Measurements from ENCODE around the gene MINDY4.

Gene MINDY4

GRCh38 chr7:30934732-30935568 is 163.7 kb downstream of the MINDY4 start:
- DNase-seq = no peak

GRCh38 chr7:30935569-30935877 is 164.3 kb downstream of the MINDY4 start:
- DNase-seq = no peak

GRCh38 chr7:30936650-30937245 is 165.5 kb downstream of the MINDY4 start:
- DNase-seq = no peak

- DNase-seq = no peak
These were observed 166.2 kb downstream of the MINDY4 start for GRCh38 chr7:30937416-30937815.

- peak; percentile 47 for DNase-seq
These were observed 167.5 kb downstream of the MINDY4 start for GRCh38 chr7:30938435-30939316.

GRCh38 chr7:30941582-30942323 is 170.5 kb downstream of the MINDY4 start:
- DNase-seq = no peak
